HG03457 (cell line): ENCODE measurements around the gene PIKFYVE.
"Not testable (repeated sequence)": the region's sequence is repeated elsewhere in the genome, so short reads cannot be mapped to it uniquely, and the experiment has no call there.

ENCODE experiments used
- ATAC-seq: cut with Tn5 transposase; IDR thresholded peaks from one replicate; pipeline ENCODE4 v1.9.1; 2021; ENCODE audit warnings: moderate number of reproducible peaks; ENCODE audit not compliant: unreplicated experiment

PIKFYVE gene

GRCh38 chr2:208359632-208359986, 93.6 kb downstream of the PIKFYVE start:
- no peak for ATAC-seq

GRCh38 chr2:208360259-208361076, 94.4 kb downstream of the PIKFYVE start:
- no peak for ATAC-seq

GRCh38 chr2:208361077-208361441, 95.0 kb downstream of the PIKFYVE start:
- no peak for ATAC-seq

GRCh38 chr2:208363485-208363884, 97.4 kb downstream of the PIKFYVE start:
- peak; percentile 83 for ATAC-seq

- no peak for ATAC-seq
These were observed 100.4 kb downstream of the PIKFYVE start for GRCh38 chr2:208366215-208367127.

- no peak for ATAC-seq
These were observed 103.0 kb downstream of the PIKFYVE start for GRCh38 chr2:208369091-208369490.

DNA sequence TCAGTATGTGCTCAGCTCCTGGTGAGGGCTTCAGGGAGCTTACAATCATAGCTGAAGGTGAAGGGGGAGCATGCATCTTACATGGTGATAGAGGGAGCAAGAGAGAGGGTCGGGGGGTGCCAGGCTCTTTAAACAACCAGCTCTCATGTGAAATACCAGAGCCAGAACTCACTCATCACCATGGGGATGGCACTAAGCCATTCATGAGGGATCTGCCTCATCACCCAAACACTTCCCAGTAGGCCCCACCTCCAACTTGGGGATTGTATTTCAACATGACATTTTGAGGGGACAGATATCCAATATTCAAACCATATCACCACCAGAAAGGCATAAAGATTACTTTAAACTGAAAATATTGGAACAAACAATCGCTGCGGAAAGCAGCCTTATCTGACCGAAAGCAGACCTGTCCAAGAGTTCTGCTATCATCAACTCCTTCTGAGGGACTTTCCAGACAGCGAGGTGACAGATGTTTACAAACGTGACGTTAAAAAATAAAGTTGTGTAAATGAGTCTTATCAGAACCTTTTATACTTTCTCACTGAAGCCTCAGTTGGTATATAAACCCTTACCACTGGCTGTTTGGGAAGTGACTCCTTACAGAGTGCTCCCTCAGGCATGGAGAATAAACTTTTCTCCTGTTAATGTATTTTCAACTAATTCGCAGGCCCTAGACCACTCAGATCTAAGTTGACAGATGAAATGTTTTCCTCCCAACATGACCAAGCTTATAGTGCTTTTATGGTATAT, 105.0 kb downstream of the PIKFYVE start:
- no peak for ATAC-seq

DNA sequence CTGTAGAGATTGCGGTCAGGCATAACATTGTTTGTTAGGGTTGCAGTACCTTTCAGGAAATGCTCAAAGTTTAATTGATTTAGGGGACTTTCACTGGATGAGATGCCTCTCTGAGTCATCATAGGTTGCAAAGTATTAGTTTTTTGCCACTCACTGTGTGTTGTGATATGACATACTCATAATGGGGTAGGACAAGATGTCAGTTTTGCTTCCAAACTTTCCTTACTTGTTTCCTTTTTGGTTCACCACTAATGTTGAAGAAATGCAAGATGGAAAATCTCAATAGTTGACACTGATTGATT, 105.5 kb downstream of the PIKFYVE start:
- no peak for ATAC-seq

DNA sequence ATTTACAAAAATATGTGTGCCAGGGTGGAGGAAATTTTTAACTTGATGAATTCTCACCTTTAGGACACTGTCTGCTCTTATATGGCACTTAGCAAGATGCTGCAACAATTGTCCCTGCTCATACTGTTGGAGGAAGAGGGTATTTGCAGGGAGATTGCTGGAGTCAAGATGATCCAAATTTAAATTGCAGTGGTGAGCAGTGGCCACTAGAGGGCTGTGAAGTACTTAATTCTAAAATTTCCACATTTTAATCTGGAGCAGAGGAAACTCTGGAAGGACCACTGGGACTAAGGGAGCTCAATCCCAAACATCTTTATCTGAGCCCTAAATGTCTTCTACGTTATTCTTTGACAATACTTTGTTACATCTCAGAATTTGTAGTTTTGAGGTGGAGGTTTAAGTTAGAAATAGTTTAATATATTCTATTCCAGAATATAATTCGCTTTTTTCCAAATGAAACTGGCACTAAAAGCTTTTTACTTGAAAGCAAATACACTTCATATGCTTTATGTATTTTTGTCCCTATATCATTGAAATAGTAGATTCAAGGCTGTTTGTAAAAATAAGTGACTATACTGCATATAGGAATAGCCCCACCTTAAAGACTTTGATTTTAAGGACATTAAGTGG, 107.5 kb downstream of the PIKFYVE start:
- no peak for ATAC-seq

DNA sequence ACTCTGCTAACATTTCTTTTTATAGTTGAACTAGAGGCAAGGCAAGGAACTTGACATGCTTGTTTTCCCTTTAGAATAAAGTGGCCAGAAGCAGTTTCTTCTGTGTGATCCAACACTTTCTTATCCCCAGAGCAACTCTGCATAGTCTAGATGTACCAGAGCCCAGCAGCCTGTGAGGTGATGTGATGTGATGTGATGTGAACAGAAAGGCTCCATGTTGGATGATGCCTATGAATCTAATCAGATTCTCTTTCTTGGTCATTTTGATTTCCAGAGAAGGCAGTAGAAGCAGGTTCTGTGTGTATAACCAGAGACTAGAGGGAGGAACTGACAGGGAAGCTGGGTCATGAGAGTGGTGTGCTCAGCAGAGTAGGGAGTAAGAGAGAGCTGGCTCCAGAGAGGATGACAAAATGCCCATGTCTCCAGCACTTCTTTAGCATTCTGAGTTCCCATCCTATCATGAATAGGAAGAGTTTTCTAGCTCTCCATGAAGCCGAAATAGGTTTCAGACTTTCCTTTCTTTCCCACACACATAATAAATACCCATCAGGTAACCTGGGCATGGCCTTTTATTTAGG, 109.5 kb downstream of the PIKFYVE start:
- ATAC-seq: no peak

GRCh38 chr2:208377344-208377860, 111.3 kb downstream of the PIKFYVE start:
- ATAC-seq: not testable (repeated sequence)

- no peak for ATAC-seq
These were observed 113.1 kb downstream of the PIKFYVE start for GRCh38 chr2:208379192-208379591.

GRCh38 chr2:208384637-208385036, 118.6 kb downstream of the PIKFYVE start:
- no peak for ATAC-seq

GRCh38 chr2:208386541-208386940, 120.5 kb downstream of the PIKFYVE start:
- no peak for ATAC-seq

DNA sequence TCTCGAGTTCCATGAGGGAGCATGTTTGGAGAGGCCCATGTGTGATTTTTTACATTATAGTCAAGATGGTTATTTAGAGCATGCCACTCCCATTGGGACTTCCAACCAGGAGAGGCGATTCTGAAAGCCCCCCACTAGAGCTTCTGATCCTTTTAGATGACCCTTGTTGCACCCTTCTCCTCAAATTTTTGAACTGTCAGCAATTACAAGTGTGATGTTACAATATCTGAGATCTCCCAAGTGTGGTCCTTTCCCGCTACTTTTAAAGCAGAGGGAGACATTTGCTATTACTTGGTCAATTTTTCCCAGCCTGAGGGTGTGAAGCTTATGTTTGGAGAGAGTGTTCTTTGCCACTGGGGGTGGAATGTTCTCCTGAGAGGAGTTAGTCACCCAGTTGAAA, 123.9 kb downstream of the PIKFYVE start:
- no peak for ATAC-seq

DNA sequence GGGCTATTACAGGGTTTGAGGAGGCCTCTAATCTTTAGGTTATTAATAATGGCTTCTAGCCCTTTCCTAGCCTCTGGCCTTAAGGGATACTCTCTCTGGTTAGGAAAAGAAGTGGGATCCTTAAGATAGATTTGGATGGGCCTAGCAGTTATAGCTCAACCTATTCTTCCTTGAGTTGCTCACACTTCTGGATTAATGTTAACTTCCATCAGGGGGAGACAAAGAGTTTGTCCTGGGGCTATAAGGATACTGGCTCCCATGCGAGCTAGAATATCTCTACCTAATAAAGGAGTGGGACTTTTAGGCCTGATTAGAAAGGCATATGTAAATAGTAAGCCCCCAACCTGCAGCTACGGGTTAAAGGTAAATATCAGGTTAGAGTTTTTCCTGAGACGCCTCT, 126.2 kb downstream of the PIKFYVE start:
- no peak for ATAC-seq

DNA sequence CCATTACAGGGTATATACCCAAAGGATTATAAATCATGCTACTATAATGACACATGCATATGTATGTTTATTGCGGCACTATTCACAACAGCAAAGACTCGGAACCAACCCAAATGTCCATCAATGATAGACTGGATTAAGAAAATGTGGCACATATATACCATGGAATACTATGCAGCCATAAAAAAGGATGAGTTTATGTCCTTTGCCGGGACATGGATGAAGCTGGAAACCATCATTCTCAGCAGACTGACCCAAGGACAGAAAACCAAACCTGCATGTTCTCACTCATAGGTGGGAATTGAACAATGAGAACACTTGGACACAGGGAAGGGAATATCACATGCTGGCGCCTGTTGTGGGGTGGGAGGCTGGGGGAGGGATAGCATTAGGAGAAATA, 130.7 kb downstream of the PIKFYVE start:
- not testable (repeated sequence) for ATAC-seq

DNA sequence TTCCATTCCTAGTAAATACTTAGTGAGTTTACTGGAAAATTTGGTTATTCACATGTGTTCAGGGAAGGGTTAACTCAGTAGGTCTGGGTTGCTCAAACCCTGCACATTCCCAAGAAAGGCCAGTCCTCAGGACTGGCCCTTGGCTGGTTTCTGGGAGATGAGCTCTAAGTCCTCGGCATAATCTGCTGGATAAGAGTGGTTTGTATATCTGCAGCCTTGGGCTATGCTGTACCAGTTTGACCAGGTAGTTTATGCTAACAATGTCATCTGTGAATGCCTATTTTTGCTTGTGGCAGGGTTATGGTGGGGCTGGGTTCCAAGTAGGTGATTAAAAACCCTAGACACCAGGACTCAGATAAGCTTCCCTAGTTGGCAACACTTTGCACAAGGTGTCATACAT, 133.1 kb downstream of the PIKFYVE start:
- no peak for ATAC-seq

DNA sequence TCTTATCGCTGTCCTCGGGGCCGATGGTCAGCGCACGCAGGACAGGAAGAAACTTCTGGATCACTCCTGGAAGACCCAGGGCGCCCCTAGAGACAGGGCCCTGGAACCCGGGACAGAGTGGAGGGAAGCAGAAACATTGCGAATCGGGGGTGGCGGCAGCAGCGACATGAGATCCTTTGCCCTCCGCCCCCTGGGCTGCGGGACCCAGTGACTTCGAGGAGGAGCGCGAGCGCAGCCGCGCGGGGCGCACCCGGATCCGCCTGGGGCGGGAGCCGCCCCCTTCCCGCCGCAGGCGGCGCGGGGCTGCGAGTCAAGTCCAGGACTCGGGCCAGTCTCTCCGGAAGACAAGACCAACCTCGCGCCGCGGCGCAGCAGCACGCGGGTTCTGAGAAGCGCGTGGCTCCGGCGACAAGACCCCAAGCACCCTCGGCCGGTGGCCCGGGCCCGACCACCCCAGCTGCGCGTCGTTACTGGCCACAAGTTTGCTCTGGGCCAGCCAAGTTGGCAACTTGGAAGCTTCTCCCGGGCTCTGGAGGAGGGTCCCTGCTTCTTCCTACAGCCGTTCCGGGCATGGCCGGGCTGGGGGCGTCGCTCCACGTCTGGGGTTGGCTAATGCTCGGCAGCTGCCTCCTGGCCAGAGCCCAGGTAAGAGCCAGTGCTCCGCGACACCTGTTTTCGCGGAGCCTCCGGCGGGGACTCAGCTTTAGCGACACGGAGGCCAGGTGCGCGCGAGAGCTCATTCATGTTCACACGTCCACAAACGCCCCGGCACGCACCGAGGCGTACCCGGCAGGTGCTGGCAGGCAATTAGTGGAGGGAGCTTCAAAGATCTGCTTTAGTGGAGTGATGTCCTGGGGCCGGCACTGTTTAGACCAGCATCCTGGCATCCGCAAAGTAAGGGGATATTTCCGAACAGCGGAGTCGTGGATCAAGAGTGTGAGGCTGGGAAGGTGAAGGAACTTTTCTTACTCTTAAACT, 140.7 kb downstream of the PIKFYVE start, which contains the start of gene PTH2R:
Gene PTH2R (plus strand): TSS at position 319 of the 978 bp plus-strand sequence. CDS start 252 bp downstream, at position 571.
- no peak for ATAC-seq
